HG03571 (cell line): Measurements from ENCODE around the gene ACOT2.
A peak's percentile ranks its signal among the peaks of the same experiment; 100 is the strongest.
"Not testable (repeated sequence)": the region's sequence is repeated elsewhere in the genome, so short reads cannot be mapped to it uniquely, and the experiment has no call there.

ENCODE experiments used
- ATAC-seq: cut with Tn5 transposase; IDR thresholded peaks from one replicate; pipeline ENCODE4 v1.9.1; 2021; ENCODE audit not compliant: unreplicated experiment

Gene ACOT2, protein sequence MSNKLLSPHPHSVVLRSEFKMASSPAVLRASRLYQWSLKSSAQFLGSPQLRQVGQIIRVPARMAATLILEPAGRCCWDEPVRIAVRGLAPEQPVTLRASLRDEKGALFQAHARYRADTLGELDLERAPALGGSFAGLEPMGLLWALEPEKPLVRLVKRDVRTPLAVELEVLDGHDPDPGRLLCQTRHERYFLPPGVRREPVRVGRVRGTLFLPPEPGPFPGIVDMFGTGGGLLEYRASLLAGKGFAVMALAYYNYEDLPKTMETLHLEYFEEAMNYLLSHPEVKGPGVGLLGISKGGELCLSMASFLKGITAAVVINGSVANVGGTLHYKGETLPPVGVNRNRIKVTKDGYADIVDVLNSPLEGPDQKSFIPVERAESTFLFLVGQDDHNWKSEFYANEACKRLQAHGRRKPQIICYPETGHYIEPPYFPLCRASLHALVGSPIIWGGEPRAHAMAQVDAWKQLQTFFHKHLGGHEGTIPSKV

DNA sequence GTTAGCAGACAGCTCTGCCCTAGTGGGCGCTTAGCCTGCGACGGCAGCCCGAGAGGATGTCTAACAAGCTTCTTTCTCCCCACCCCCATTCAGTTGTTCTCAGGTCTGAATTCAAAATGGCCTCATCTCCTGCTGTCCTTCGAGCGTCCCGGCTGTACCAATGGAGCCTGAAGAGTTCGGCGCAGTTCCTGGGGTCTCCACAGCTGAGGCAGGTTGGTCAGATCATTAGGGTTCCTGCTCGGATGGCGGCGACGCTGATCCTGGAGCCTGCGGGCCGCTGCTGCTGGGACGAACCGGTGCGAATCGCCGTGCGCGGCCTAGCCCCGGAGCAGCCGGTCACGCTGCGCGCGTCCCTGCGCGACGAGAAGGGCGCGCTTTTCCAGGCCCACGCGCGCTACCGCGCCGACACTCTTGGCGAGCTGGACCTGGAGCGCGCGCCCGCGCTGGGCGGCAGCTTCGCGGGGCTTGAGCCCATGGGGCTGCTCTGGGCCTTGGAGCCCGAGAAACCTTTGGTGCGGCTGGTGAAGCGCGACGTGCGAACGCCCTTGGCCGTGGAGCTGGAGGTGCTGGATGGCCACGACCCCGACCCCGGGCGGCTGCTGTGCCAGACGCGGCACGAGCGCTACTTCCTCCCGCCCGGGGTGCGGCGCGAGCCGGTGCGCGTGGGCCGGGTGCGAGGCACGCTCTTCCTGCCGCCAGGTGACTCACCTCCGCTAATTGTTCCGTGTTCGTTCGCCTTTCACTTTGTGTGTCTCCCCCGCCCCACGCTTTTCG lies at the start of gene ACOT2:
Gene ACOT2, plus strand, starts transcription at position 29 of the 774 bp plus-strand sequence. Its CDS starts 28 bp downstream, at position 57.
- peak; percentile 60 for ATAC-seq

DNA sequence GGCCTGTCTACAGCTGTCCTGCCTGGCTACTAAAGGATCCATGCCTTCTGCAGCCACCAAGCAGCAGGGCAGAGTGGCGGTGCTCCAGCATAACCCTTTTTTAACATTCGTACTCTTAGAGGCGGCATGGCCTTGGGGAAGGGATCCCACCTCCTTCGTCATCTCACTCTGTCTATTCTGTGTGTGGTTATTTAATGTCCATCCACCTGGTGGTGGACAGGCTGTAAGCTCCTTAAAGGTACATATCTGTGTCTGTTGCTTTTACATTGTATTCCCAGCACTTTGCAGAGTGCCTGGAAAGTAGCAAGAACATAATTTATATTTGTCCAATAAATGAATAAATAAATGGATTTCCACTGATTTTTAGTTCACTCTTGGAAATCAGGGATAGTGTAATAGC lies 47.8 kb upstream of the ACOT2 start:
- ATAC-seq, result no peak

DNA sequence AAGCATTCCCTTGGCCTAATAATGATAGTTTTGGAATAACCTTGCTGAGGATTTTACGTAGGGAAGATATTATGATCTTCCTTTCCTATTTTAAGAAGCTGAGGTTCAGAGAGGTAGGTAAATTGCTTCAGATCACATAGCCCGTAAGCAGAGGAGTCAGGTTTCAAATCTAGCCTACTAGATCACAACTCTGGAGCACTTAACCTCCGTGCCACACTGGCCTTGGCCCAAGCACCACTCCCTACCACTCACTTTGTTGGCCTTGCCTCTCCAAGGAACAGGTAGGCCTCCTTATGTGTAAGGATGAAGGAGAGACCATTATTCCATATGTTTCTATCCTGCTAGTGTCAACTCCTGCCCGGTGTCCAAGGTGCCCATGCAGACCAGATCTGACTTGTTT lies 44.5 kb upstream of the ACOT2 start:
- ATAC-seq, result no peak

DNA sequence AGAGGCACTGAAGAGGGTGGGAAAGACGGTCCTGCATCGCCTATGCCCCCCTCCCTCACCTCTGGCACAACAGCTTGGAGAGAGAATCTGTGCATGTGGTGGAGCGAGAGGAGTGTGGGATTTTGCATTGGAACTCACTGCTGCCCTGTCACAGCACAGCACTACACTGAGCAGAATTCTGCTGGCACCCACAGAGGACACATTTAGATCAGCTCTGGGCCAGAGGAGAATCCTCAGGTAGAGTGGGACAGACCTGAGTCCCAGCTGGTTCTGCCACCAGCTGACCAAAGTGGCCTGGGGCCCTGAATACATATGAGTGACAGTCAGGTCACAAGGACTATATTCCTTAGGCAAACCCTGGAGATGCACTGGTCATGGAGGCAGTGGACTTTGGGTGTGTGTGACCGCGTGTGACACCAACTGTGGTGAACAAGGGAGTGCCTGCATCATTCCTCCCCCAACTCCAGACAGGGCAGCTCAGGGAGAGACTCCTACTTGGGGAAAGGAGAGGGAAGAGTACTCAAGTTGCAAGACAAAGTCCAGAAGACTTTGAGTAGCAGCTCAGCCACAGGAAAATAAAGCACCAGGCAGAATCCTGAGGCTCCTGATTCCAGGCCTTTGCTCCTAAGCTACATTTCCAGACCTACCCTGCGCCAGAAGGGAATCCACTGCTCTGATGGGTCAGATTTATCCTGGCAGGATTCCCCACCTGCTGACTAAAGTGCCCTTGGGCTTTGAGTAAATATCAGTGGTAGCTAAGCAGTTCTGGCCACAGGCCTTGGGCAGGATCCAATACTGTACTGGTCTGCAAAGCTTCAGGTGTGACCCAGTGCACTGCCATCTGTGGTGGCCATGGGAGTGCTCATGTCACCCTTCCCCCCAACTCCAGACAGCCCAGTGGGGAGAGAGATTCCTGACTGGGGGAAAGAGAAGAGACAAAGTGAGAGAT lies 42.7 kb upstream of the ACOT2 start:
- no peak for ATAC-seq

DNA sequence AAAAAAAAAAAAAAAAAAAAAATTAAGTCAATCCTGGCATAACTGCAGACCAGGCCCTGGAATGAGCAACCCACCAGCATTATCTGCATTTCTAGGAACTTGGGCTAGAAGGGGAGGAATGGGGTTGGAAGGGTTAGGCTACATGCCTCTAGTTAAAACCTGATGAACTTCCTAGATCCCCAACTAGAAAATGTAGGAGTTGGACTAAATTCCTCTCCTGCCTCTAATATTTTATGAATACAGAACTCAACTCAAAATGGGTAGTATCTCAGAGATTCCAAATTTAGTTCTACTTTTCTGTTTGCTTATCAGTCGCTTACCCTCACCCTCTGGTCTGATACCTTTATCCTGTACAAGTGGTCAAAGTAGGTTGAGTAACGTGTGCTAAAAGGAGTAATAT lies 39.7 kb upstream of the ACOT2 start:
- ATAC-seq, result not testable (repeated sequence)

DNA sequence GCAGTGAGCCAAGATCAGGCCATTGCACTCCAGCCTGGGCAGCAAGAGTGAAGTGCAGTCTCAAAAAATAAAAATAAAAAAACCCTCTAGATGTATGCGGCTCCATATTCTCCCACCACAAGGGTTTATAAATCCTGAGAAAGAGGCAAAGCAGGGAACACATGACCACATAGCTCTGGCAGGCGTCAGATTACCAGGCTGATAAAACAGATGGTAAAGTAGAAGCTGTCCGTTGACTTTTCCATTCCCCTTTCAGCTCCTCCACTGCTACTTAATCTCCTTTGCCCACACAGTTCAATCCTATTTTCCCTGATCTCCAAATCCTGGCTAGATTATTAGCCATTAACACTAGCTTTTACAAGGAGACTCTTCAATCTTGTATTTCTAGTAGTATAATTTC lies 37.0 kb upstream of the ACOT2 start:
- ATAC-seq, result not testable (repeated sequence)

DNA sequence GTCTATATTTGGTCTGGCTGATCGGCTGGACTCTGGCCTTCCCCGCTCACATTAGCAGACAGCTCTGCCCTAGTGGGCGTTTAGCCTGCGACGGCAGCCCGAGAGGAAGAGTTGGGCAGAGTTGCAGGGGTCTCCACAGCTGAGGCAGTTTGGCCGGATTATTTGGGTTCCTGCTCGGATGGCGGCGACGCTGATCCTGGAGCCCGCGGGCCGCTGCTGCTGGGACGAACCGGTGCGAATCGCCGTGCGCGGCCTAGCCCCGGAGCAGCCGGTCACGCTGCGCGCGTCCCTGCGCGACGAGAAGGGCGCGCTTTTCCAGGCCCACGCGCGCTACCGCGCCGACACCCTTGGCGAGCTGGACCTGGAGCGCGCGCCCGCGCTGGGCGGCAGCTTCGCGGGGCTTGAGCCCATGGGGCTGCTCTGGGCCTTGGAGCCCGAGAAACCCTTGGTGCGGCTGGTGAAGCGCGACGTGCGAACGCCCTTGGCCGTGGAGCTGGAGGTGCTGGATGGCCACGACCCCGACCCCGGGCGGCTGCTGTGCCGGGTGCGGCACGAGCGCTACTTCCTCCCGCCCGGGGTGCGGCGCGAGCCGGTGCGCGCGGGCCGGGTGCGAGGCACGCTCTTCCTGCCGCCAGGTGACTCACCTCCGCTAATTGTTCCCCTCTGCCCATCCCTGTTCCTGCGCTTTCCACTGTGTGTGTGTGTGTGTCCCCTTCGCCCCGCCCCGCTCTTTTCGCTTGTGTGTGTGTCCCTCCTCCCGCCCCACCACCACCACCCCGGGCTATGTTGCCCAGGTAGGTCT lies 31.6 kb upstream of the ACOT2 start:
- ATAC-seq, result not testable (repeated sequence)

DNA sequence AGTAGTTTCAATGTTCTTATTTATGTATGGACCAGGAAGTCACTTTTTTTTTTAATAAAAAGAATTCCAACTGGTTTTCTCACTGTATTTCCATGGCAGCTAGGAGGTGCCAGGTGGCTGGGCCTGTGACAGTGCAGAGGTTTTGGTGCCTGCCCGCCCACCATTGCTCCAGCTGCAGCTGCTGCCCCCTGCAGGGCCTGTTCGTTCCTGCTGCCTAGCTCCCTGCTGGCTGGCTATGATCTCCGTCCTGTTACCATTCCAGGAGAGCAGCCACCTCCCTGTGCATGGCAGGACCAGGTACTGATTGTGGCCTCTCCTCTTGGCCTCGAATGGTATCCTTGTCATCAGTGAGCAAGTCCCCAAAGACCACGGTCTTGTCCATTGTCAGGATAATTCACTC lies 30.0 kb upstream of the ACOT2 start:
- ATAC-seq, result not testable (repeated sequence)

DNA sequence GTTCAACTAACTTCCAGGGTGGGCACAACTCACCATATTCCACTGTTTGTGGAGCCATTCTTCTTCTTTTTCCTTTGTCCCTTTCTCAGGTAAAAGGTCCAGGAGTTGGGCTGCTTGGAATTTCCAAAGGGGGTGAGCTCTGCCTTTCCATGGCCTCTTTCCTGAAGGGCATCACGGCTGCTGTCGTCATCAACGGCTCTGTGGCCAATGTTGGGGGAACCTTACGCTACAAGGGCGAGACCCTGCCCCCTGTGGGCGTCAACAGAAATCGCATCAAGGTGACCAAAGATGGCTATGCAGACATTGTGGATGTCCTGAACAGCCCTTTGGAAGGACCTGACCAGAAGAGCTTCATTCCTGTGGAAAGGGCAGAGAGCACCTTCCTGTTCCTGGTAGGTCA lies 26.1 kb upstream of the ACOT2 start:
- ATAC-seq, result not testable (repeated sequence)

DNA sequence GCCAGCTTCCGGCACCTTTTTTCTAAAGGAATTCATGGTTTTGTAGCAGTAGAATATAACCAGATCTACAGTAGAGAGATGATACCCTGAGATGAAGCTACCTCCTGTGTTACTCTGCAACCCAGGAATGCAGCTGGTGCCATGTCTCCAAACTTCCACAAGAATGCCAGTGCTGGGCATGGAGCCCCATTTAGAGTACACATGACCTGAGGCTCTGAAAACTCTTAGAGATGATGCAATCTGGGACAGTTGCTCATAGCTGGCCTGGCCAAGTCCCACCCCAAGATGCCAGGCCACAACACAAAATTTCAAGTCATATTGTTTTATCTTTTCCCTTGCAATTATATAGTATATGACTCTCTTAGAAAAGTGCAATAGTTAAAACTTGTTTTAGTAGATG lies 23.7 kb upstream of the ACOT2 start:
- ATAC-seq, result not testable (repeated sequence)

DNA sequence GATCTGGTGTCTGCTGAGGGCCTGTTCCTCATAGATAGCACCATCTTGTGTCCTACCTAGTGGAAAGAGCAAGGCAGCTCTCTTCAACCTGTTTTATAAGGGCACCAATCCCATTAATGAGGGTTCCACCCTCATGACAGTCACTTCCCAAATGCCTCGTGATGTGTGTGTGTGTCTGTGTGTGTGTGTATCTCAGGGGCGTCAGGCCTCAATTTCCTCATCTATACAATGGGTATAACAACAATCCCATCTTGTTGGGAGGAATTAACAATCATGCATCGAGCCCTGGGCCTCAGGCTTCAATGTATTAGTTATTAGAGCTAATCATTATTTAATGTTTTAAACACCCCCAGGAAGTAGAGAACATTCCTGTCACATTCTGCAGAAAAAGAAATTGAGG lies 19.9 kb upstream of the ACOT2 start:
- not testable (repeated sequence) for ATAC-seq

DNA sequence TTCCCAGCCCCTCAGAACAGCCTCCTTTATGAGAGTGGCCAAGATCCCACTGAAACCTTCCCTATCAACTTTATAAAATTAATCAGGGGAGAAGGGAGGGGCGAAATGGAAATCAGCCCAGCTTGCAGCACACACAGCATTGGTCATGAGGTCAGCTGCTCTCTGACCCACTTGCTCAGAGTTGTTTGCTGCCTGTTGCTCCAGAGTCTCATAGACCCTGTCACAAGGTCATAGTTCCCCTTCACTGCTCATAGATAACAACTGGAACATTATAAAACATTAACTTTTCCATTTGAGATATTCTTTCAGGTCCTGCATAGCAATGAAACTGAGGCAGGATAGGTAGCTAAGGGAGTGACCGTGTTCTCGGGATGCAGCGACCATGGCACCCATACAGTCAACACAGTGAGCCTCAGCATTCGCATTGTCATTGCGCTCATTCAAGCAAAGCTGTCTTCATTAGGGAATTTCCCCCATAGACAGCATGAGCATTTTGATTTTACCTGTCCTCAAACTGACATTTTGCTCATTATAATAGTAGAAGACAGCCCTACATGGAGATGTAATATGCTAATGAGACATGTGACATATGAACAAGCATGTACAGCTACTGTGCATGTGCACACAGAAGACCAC lies 19.0 kb upstream of the ACOT2 start:
- not testable (repeated sequence) for ATAC-seq

DNA sequence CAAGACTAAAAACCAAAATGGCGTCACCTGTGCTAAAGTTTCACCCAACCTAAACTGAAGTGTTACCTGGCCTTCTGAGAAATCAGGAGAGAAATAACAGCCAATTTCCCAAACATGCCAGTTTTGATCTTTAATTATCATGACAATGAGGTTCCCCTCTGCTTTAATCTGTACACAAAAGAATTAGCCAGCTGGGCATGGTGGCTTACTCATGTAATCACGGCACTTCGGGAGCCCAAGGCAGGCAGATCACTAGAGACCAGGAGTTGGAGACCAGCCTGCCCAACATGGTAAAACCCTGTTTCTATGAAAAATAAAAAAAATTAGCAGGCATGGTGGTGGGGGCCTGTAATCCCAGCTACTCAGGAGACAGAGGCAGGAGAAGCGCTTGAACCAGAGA lies 15.2 kb upstream of the ACOT2 start:
- no peak for ATAC-seq

DNA sequence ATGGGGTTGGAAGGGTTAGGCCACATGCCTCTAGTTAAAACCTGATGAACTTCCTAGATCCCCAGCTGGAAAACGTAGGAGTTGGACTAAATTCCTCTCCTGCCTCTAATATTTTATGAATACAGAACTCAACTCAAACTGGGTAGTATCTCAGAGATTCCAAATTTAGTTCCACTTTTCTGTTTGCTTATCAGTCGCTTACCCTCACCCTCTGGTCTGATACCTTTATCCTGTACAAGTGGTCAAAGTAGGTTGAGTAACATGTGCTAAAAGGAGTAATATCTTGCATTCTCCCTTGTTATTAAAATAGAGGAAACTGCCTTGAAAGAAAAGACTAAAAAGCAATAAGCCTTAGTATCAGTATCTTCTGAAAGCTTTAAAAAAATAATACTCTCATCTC lies 11.8 kb upstream of the ACOT2 start:
- ATAC-seq, result not testable (repeated sequence)

DNA sequence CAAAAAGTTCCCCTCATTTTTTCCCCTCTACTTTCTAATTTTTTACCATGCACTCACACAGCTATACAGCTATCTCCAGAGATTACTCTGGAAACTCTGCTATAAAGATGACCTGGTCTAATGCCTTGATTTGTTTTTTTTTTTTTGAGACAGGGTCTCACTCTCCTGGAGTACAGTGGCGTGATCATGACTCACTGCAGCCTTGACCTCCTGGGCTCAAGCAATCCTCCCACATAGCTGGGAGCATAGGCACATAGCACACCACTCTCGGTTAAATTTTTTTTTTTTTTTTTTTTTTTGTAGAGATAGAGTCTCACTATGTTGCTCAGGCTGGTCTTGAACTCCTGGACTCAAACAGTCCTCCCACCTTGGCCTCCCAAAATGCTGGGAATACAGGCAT lies 10.8 kb upstream of the ACOT2 start:
- not testable (repeated sequence) for ATAC-seq

DNA sequence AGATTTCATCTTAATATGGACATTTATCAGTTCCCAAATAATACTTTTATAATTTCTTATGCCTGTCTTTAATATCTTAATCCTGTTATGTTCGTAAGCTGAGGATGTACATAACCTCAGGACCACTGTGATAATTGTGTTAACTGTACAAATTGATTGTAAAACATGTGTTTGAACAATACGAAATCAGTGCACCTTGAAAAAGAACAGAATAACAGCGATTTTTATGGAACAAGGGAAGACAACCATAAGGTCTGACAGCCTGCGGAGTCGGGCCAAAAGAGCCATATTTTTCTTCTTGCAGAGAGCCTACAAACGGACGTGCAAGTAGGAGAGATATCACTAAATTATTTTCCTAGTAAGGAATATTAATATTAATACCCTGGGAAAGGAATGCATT lies 6.8 kb upstream of the ACOT2 start:
- ATAC-seq, result not testable (repeated sequence)

DNA sequence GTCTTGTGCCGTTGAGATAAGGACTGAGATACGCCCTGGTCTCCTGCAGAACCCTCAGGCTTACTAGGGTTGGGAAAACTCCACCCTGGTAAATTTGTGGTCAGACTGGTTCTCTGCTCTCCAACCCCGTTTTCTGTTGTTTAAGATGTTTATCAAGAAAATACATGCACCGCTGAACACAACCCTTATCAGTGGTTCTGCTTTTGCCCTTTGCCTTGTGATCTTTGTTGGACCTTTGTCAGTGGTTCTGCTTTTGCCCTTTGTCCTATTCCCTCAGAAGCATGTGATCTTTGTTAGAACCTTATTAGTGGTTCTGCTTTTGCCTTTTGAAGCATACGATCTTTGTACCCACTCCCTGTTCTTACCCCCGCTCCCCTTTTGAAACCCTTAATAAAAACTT lies 6.3 kb upstream of the ACOT2 start:
- ATAC-seq, result not testable (repeated sequence)

DNA sequence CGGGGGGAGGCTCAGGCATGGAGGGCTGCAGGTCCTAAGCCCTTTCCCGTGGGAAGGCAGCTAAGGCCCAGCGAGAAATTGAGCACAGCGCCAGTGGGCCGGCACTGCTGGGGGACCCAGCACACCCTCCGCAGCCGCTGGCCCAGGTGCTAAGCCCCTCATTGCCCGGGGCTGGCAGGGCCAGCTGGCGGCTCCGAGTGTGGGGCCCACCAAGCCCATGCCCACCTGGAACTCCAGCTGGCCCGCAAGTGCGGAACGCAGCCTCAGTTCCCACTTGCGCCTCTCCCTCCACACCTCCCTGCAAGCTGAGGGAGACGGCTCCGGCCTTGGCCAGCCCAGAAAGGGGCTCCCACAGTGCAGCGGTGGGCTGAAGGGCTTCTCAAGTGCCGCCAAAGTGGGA lies 2.6 kb upstream of the ACOT2 start:
- not testable (repeated sequence) for ATAC-seq

DNA sequence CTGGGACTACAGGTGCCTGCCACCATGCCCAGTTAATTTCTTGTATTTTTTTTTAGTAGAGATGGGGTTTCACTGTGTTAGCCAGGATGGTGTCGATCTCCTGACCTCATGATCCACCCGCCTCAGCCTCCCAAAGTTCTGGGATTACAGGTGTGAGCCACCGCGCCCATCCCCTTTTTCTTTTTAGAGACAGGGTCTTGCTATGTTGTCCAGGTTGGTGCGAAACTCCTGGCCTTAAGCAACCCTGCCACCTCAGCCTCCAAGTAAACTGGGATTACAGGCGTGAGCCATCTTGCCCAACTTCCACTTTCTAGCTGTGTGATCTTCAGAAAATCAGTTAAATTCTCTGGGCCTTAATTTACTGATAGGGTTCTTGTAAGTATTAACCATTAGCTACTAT lies 2.1 kb upstream of the ACOT2 start:
- not testable (repeated sequence) for ATAC-seq

DNA sequence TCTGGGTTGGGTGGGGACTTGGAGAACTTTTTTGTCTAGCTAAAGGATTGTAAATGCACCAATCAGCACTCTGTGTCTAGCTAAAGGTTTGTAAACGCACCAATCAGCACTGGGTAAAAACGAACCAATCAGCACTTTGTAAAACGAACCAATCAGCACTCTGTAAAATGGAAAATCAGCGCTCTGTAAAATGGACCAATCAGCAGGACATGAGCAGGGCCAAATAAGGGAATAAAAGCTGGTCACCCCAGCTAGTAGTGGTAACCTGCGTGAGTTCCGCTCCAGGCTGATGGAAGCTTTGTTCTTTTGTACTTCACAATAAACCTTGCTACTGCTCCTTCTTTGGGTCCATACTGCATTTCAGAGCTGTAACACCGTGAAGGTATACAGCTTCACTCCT lies 1.7 kb upstream of the ACOT2 start:
- no peak for ATAC-seq
